ENCODE measurements around the gene NDUFS2.
"Not testable (repeated sequence)": the region's sequence is repeated elsewhere in the genome, so short reads cannot be mapped to it uniquely, and the experiment has no call there.

NDUFS2 gene

DNA sequence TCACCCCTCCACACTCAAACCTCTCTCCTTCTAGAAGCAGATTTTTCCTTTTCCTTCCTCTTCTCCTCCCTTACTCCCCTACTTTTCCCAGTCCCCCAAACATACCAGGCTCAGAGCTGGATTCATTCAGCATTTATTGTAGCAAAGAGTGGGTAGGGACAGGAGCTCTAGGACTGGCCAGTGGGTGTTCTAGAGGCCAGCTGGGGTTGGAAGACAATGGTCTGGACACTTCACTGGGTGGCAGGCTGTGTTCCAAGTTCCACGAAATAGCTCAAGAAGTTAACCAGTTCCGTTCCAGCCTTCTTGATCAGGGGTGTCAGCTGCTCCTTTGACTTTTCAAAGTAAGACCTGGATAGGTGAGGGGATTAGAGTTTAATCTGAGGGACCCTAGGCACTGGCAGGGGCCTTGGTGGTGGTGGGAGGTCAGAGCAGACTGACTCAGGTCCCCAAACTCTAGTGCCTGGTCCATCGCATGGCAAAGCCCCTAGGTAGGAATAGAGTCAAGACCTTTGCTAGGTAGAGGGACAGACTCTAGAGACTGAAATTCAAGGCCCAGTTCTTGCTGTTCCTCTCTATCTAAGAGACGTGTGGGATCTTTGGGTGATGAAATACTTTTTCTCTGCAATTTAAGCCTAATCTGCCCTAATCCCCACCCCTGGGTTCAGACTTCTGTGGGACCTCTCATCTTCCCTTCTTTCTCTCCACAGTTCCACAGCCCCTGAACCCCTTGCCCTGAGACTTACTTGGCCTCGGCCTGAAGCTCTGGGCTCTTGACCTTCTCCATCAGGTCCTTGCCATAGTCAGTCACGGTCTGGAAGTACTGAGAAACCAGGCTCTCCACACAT lies 20.2 kb downstream of the NDUFS2 start:
- no peak for DNase-seq

DNA sequence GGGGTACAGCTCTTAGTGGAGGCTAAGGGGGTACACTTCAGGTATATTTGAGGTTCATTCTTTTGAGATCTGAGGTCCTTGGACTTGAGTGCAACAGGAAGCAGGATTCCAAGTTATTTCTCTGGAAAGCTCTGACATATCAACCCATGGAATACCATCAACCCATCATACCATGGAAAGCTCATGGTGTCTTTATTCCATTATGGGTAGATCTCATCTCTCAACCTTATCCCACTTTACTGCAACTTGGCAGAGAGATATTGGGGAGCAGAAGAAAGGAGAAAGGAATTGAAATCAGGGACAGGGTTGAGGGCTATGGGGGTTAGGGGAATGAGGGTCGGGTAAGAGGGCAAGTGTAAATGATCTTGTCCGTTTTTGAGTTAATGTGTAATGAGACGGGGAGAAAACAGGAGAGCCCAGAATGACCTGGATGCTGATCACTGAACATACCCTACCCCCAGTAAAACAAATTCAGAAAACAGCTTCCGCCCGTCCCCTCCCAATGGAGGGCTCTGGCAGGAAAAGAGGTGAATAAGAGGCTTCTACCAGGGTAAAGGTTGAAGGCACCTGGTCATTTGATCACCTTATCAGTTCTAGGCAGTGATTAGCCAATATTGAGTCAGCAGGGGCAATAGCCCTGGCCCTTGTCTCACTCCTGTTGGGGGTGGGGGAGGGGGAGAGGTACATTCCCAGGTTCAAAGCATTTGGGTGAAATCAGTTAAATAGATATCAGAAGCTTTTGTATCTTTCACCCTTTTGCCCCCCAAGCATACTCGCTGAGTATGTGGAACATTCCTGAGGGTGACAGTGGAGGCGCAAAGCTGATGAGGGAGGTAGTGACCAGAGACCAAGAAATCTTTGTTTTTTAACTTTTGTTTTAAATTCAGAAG lies 21.9 kb downstream of the NDUFS2 start:
- no peak for DNase-seq

DNA sequence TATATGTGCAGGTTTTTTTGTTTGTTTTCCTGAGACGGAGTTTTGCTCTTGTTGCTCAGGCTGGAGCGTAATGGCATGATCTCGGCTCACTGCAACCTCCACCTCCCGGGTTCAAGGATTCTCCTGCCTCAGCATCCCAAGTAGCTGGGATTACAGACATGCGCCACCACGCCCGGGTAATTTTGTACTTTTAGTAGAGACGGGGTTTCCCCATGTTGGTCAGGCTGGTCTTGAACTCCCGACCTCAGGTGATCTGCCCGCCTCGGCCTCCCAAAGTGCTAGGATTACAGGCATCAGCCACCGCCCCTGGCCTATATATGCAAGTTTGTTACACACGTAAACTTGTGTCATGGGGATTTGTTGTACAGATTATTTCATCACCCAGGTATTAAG lies 22.5 kb downstream of the NDUFS2 start:
- DNase-seq, result not testable (repeated sequence)

DNA sequence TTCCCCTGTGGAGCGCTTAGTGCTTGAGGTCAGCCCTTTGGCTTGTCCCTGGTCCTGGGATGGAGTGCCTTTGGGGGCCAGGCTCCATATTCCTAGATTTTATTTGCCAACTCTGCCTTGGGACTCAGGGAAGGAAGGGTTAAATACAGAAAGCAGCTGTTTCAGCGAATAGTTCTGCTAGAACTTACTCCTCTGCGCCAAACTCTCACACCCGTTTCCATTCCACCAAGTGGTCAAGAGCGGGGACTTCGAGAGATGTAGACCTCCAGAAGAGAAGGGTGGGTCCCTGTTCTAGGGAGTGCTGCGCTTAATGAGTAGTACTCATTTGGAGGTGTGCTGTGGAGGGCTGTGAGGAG lies 23.0 kb downstream of the NDUFS2 start:
- no peak for DNase-seq

DNA sequence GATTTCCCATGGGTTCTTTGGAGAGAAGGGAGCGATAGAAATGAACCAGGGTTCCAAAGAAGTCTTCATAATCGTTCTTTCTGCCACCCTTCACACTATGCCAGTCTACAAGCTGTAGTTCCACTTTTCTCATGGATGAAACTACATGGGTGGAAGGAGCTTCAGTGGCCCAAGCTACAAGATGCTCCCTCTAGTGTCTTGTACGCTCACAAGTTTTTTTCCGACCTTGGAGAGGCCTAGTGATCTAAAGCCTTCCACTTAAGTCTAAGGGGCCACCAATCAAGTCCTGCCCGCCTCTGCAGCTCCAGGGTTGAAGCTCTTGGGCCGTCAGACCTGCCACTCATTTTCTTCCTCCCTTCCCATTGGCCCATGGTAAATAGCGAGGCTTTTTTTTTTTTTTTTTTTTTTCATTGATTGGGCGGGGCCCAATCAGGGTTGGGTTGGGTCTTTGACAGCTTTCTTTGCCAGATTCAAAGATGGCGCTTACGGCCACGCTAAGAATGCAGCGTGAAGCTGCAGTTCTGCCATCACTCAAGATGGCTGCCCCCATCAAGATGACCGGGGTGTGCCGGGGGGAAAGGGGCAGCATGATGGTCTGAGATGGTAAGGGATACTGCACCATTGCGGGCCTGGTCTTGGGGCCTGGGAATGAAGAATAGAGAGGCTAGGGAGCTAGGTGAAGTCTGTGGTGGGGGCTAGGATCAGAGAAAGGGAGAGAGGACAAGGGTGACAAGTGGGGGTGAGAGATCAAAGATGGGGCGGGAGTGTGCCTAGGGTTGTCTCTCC lies 23.6 kb downstream of the NDUFS2 start, which contains the start of gene TOMM40L:
TSS of gene TOMM40L (plus strand) at position 527 of the 786 bp plus-strand sequence. CDS start 430 bp downstream, outside the sequence.
- DNase-seq, result peak; percentile 97 to 98

DNA sequence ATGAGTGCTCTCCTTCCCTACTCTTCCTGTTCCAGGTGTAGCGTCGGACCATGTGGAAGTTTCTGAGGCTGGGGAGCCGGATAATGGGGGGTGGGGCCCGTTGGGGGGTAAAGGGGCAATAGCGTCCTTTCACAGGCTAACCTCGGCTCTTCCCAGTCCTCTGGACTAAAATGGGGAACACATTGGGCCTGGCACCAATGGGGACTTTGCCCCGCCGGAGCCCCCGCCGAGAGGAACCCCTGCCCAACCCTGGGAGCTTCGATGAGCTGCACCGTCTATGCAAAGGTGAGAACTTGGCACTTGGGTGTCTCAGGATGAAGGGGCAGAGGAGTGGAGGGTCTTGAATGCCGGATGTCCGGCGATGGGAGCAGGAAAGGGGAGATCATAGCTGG lies 24.1 kb downstream of the NDUFS2 start:
- DNase-seq, result no peak

DNA sequence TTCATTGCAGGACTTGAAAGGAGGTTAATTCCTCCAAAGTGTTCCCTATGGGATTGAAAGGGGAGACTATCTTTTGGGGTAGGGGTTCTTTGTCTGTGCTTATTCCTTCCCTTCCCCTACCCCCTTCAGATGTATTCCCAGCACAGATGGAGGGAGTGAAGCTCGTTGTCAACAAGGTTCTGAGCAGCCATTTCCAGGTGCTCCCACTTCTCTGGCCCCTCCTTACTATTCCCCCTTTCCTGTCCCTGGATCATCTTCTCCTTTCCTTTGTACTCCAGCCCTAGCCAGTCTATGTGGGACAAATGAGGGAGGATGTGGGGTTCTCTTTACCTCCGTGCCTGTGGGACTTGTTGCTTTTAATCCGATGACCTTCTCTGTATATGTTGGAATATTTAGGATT lies 24.6 kb downstream of the NDUFS2 start:
- DNase-seq, result peak in 1 of 2 experiments; percentile 33

DNA sequence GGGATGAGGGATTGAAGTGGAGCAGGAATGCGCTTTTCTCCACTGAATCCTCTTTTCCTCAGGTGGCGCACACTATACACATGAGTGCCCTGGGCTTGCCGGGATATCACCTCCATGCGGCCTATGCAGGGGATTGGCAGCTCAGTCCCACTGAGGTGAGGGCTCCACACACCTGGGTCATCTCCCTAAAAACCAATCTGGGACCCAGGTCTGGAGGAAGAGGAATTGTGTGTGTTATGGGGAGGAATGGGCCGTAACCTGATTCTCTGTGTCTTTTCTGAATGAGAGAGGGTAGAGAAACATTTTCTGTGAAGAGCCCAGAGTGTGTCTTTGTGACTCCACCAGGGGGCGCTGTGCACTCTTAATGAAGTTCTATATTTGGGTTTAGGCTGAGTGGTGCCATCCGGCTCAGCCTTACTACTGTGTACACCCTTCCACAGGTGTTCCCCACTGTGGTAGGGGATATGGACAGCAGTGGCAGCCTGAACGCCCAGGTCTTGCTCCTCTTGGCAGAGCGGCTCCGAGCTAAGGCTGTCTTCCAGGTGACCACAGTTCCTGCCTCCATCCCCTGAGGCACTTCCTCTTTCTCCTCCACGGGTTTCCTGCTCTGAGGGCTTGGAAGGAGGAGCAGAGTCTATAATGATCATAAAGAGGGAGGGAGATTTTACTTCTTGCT lies 25.2 kb downstream of the NDUFS2 start:
- DNase-seq, result peak; percentile 73 to 74

DNA sequence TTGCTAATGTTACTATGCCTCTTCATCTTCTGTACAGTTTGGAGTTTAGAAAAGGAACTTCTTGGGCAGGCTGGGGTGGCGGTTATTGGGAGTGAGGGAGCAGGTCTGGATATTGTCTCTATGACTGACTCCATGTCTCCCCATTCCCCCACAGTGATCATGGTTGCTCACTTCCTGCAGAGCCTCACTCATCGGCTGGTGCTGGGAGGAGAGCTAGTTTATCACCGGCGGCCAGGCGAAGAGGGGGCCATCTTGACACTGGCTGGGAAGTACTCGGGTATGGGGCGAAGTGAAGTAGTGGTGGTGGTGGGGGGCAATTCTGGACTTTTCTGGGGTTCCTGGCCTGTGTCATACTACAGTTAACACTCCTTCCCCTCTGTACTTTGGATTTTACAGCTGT lies 25.9 kb downstream of the NDUFS2 start:
- DNase-seq, result no peak

DNA sequence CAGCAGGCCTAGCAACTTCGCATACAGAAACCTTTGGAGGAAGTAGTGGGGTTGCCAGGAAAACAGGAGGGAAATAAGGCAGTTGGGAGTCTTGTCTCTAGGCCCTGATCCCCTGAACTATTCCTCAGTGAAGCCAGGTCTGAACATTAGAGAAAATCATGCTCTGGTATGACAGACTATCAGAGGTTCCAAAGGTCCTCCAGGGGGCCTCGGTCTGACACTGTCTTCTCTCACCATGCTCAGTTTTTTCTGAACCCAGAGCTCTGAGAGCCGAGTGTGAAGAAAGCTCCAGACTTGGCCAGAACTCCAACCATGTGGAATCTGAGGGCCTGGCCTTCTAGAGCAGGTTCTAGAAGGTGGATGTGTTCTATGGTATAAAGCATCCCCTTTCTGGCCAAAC lies 27.7 kb downstream of the NDUFS2 start:
- peak in 1 of 2 experiments; percentile 4 for DNase-seq

DNA sequence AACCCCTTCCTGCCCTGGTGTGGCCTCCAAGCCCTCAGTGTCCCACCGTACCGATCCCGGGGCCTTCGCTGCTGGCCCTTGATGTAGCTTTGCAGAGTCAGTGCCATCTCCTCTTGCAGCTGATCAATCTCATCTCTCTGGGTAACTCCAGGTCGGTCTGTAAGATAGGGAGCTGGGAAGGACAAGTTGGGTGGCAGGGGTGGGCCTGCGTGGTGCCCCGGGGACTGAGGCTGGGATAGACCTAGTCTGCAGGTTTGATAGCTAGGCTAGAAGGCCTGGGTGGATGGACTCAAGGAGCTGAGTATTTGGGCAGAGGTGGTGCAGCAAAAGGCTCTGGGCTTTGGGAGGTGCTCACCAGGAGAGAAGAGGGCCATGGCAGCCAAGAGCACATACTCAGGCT lies 28.6 kb downstream of the NDUFS2 start:
- DNase-seq, result no peak

DNA sequence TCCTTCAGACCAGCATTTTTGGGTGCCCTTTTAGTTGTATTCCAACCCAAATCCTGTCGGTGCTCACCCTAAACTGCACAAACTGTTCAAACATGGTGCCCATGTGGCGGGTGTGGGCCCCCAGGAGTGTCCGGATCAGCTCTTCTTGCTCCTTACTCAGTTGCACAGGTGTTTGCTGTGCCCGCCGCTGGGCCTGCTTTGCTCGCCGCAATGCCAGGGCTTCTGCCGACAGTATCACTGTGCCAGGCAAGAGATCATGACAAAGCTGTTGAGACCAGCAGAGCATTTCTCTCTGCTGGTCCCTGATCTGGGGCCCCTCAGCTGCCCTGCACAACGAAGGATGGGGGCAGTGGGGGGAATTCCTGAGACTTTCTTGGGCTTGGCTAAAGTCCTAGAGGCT lies 30.9 kb downstream of the NDUFS2 start:
- no peak for DNase-seq

DNA sequence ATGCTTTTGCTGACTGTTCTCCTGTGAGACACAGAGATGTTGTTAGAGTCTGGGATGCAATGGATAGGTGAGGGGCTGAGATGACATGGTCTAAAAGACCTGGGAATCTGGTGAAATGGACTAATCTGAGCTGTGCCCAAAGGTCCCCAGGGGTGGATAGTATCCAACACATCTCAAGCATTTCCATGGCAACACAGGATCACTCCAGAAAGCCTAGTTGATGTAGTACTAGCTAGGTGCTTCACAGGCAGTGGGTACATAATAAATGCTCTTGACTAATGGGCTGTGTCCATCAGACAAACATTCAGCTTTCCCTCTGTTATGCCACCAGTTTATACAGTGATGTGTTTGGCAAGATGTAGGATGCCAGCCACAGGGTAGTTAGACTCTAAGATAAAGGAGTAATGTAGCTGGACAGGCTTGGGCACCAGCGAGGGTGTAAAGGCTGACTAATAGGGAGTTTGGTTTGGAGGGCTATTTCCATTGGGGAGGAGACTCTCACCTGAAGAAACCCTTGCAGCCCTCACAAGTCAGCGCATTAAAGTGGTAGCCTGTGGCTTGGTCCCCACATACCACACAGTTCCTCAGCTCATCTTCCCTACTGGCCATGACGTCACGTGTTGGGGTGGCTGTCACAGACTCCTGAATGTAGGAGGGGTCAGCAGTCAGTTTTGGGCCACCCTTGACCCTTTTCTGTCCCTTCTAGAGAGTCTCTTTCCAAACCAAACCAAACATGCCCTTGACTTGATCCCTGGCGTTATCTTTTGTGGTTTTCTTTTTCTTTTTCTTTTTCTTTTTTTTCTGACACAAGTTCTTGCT lies 34.0 kb downstream of the NDUFS2 start:
- no peak for DNase-seq

DNA sequence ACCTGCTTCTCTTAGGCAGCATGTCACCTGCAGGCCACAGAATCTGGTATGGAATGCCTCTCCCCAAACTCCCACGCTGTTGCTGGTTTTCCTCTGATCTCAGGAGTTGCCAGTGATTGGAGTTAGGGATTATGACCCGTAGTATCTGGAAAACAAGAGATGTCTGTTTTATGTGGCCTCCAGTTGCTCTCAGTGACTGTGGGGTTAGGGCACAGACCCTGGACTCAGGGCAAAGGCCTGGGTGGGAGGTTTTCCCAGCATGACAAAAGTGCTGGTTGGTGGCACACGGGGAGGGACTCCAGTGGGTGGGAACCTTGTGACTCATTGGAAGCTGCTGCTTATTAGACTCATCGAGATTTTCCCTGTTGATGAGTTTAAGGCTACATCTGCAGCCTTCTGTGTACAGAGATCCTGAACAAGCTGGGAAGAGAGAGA lies 35.9 kb downstream of the NDUFS2 start, which contains the start of gene NR1I3:
TSS of gene NR1I3 (minus strand) at position 165 of the 435 bp plus-strand sequence. CDS start 1,638 bp downstream, outside the sequence.
- DNase-seq, result no peak

DNA sequence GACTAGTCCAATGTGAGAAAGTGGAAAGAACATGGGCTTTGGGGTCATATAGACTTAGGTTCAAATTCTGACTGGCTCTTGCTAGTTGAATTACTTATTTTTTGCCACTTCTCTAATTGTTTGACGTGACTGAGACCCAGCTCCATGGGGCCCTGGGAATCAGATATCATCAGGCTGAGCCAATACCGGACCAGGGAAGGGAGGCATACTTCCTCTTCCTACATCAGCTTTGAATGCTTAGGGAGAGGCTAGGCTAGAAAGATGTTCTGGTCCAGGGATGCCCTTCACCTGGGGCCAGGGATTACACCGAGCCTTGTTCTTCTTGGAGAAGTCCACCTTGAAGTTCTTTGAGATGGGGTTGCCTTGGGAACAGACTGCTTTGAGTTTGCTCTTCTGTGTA lies 39.5 kb downstream of the NDUFS2 start:
- no peak for DNase-seq

DNA sequence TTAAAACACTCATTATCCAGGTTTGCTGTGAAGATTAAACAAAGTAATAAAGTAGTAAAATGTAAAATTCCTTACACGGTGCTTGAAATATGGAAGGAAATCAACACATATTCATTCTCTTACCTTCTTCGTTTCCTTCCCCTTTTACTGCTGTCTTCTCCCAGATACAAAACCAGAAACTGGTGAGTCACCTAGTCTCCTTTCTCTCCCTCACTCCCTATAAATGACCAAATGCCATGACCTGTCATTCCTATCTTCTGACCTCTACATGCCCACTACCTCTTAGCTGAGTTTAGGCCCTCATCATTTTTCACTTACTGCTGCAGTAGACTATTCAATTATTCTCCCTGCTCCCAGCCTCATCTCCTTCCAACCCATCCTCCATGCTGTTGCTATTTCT lies 40.1 kb downstream of the NDUFS2 start:
- no peak for DNase-seq

DNA sequence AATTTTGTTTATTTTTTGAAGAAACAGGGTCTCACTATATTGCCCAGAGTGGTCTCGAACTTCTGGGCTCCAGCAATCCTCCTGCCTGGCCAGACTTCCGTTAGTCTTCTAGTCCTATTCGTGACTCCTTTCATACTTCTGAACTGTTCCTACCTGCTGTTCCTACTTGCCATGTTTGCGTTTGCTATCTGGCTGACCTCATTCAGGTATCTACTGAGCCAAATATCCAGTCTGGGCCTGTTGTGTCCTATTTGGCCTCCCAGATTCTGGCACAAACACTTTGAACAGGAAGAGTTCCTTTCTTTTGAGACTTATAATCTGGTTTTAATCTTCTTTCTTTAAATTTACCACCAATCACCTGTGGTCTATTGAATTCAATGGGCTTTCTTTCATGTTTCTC lies 42.7 kb downstream of the NDUFS2 start:
- DNase-seq, result no peak

DNA sequence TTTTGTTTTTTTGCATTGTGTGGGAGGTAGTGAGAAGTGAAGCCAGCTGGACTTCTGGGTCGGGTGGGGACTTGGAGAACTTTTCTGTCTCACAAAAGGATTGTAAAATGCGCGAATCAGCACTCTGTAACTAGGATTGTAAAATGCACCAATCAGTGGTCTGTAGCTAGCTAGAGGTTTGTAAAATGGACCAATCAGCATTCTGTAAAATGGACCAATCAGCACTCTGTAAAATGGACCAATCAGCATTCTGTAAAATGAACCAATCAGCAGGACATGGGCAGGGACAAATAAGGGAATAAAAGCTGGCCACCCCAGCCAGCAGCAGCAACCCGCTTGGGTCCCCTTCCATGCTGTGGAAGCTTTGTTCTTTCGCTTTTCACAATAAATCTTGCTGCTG lies 47.9 kb downstream of the NDUFS2 start:
- DNase-seq, result not testable (repeated sequence)

DNA sequence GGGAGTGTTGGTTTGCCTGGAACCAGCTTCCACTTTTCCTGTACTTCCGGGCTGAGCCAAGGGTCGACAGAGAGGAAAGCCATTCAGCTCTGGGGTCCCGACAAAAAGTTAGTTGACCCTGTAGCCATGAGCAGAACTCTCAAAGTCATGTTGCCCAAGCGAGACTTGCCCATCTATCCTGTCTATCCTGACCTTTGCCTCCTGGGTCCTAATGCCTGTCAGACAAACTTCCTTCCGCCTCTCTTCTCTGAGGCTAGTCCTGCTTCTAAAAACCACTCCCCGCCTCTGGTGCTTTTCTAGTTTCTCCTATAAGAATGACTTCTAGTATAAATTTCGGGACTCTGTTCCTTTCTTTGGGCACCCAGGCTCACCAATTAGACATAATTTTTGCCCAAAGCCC lies 48.7 kb downstream of the NDUFS2 start:
- no peak for DNase-seq

DNA sequence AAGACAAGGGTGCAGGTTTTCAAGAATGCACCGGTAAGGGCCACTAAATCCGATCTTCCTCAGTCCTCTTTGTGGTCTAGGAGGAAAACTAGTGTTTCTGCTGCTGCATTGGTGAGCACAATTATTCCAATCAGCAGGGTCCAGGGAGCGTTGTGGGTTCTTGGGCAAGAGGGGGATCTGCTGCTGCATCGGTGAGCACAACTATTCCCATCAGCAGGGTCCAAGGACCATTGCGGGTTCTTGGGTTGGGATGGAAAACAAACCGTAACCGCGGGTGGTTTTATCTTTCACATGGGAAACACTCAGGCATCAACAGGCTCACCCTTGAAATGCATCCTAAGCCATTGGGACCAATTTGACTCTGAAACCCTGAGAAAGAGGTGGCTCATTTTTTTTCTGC lies 49.4 kb downstream of the NDUFS2 start:
- no peak for DNase-seq

DNA sequence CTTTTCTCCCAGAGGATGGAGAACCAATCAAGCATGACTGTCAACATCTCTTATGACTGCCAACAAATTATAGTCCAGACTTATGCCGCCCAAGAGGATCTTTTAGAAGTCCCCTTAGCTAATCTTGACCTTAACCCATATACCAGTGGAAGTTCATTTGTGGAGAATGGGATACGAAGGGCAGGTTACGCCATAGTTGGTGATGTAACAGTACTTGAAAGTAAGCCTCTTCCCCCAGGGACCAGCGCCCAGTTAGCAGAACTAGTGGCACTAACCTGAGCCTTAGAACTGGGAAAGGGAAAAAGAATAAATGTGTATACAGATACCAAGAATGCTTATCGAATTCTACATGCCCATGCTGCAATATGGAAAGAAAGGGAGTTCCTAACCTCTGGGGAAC lies 53.1 kb downstream of the NDUFS2 start:
- not testable (repeated sequence) for DNase-seq

Measured in NCI-H524 (cell line).